Measurements from ENCODE around the gene SMTN. TPM values are rescaled to one million over a fixed set of nuclear protein-coding genes. Genes with fewer than 3 reads are reported as not detected.

Gene SMTN
- total and polyA plus RNA-seq, 10 of the 15 experiments (the other 5 are each of a cell fraction or from before 2014, with no cell fraction given): 0.92 to 21.9 (median 4.8) TPM

DNA sequence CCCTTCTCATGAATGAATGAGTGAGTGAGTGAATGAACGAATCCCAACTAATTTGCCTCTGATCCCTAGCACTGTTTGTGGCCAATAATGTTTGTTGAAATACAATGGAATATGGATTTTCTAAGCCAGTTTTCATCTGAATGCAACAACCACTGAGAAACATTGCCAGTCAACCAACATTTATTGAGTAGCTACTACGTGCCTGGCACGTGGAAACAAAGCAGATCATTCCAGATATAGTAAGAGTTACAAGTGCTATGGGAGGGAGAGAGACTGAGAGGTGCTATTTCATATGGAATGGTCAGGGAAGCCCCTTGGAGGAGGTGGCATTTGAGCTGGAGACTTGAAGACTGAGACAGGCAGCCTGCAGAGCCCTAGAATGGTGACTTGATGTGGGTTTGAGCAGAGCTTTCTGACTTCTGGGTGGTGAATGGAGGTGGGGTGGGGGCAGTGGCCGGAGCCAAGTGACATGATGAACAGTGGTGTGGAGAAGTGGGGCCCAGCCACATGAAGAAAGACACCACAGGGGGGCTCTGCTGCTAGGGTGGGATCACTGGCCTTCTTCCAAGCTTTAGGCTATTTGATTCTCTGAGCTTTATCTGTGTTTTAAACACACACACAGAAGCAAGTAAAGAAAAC is 35.1 kb upstream of the SMTN start:
- Histone ChIP-seq H3K79me2 (ENCODE audit: control insufficient read depth, insufficient read depth, low read length) (no peaks in the 10 kb centered on the region), H3K4me2 (ENCODE audit: control insufficient read depth, insufficient read depth) (no peak overlapping the region), H4K20me1 (ENCODE audit: control insufficient read depth, insufficient read depth) (no peaks in the 10 kb centered on the region), H3K9ac (ENCODE audit: control insufficient read depth, insufficient read depth, low read length) (no peak overlapping the region), H3K27ac (ENCODE audit: control insufficient read depth, insufficient read depth) (no peak overlapping the region), H3K4me1 (ENCODE audit: control insufficient read depth, insufficient read depth, low read length) (no peaks in the 10 kb centered on the region), H3K4me3 (no peak overlapping the region), H3K27me3 (replicated peaks in 1 of 2; ENCODE audit: control insufficient read depth in 2 of 2, insufficient read depth in 2 of 2, low read length in 1 of 2) (no peaks in the 10 kb centered on the region; a peak in 1 of 4 replicates), H3K9me3 (replicated peaks; ENCODE audit: control insufficient read depth, insufficient read depth, low read length) (no peaks in the 10 kb centered on the region; the same call in 2 of the 3 replicates), H3K36me3 (ENCODE audit: control insufficient read depth in 2 of 2, insufficient read depth in 2 of 2, low read length in 1 of 2) (no peaks in the 10 kb centered on the region), H2AFZ (ENCODE audit: control insufficient read depth, low read depth, low read length) (no peak overlapping the region)
- ATAC-seq (no peak), FAIRE-seq (no peak), DNase-seq (ENCODE audit: low read depth, low spot score) (no peak)
- in situ Hi-C loops (cut with MboI): no loop called here
- ChIA-PET SMC1A (ENCODE audit: uncharacterized antibody, unreplicated experiment) (interaction anchor here (0.8 kb wide), 1 partner anchor 9 kb away, joined by 3 read pairs; no protein-coding TSS in a partner anchor), CTCF (interaction anchor here (1.0 to 1.2 kb wide), 2 partner anchors 59 to 66 kb away, joined by 3 read pairs; no protein-coding TSS in a partner anchor), RAD21 (ENCODE audit: unreplicated experiment) (no interaction called here), POLR2A (no interaction called here)
- intact Hi-C loops (cut with micrococcal nuclease; ENCODE audit: unreplicated experiment): no loop called here
- TF ChIP-seq, protein P1, sequence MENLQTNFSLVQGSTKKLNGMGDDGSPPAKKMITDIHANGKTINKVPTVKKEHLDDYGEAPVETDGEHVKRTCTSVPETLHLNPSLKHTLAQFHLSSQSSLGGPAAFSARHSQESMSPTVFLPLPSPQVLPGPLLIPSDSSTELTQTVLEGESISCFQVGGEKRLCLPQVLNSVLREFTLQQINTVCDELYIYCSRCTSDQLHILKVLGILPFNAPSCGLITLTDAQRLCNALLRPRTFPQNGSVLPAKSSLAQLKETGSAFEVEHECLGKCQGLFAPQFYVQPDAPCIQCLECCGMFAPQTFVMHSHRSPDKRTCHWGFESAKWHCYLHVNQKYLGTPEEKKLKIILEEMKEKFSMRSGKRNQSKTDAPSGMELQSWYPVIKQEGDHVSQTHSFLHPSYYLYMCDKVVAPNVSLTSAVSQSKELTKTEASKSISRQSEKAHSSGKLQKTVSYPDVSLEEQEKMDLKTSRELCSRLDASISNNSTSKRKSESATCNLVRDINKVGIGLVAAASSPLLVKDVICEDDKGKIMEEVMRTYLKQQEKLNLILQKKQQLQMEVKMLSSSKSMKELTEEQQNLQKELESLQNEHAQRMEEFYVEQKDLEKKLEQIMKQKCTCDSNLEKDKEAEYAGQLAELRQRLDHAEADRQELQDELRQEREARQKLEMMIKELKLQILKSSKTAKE (IDR thresholded peaks at IDR 0.05; ENCODE audit: low read depth, poor library complexity, severe bottlenecking): no peak
- TF ChIP-seq PAX5 (IDR thresholded peaks at IDR 0.05; ENCODE audit: borderline replicate concordance, low read depth, low read length): no peak
- no peak for TF ChIP-seq GATAD2B (conservative IDR thresholded peaks at IDR 0.05; ENCODE audit: low read depth)
- no peak for TF ChIP-seq SMC3 (IDR thresholded peaks at IDR 0.05; ENCODE audit: borderline replicate concordance, low read length)
- no peak for TF ChIP-seq EED (IDR thresholded peaks at IDR 0.05; ENCODE audit: low read depth)
- 0% methylated on average over 4 of the region's 4 CpGs for WGBS (ENCODE audit: insufficient coverage, insufficient replicate concordance, low lambda C conversion rate, missing lambda C conversion rate)
- BruUV-seq (replicated peaks): no TSS peak
